Retinal pigment epithelial cell (primary cell): ENCODE measurements around the gene FCHSD2.
A peak's percentile ranks its signal among the peaks of the same experiment; 100 is the strongest.

ENCODE experiments used
- DNase-seq: peaks from one replicate; pipeline ENCODE4 v3.0.0-alpha.2; 2010; ENCODE audit warnings: low read depth
- H3K4me3 ChIP-seq: 2 replicates; pipeline ENCODE4 v1.5.1; 2011; ENCODE audit warnings: mild to moderate bottlenecking, low read length, control low read depth, moderate library complexity
- TF ChIP-seq, protein P1 (sequence below): conservative IDR thresholded peaks from 2 replicates; pipeline ENCODE4 v1.5.1; 2011; ENCODE audit warnings: low read depth, low read length, control low read depth, inconsistent platforms

The FCHSD2 gene

DNA sequence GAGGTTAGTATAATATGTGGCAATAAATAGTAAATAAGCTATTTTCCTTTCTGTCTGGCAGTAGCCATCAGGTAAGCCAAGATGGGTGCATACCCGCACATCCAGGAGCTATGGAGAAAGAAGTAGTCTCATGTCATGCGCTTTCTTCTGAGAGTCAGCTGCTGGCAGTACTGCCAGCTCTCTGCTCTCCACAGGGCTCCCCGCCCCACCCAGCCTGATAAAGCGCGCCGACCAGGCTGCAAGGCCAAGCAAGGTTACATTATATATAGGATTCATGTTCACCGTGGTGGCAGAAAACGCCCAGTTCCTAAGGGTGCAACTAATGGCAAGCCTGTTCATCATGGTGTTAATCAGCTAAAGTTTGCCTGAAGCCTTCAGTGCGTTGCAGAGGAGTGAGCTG, 201.7 kb downstream of the FCHSD2 start:
- TF ChIP-seq, protein P1, sequence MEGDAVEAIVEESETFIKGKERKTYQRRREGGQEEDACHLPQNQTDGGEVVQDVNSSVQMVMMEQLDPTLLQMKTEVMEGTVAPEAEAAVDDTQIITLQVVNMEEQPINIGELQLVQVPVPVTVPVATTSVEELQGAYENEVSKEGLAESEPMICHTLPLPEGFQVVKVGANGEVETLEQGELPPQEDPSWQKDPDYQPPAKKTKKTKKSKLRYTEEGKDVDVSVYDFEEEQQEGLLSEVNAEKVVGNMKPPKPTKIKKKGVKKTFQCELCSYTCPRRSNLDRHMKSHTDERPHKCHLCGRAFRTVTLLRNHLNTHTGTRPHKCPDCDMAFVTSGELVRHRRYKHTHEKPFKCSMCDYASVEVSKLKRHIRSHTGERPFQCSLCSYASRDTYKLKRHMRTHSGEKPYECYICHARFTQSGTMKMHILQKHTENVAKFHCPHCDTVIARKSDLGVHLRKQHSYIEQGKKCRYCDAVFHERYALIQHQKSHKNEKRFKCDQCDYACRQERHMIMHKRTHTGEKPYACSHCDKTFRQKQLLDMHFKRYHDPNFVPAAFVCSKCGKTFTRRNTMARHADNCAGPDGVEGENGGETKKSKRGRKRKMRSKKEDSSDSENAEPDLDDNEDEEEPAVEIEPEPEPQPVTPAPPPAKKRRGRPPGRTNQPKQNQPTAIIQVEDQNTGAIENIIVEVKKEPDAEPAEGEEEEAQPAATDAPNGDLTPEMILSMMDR = no peak
- no peak overlapping the region for H3K4me3 ChIP-seq
- DNase-seq = no peak

DNA sequence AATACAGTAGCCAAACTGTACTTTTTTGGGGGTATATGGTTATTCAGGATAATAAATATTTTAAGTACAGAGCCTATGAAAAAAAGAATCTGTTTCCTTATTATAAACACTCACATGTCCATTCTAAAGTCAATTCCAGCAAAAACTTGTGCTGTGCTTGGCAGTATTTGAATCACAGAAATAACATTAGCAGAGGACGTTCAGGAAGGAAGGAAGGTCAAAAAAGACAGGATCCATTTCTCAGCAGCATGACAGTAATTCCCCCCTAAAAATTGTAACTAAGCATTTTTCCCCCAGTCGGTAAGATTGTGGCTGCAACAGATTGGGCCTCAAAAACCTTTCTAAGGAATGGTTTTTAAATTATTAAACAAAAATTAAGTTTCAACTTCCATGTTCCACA, 203.1 kb downstream of the FCHSD2 start:
- TF ChIP-seq, protein P1 = no peak
- no peak for DNase-seq
- H3K4me3 ChIP-seq = no peak overlapping the region

DNA sequence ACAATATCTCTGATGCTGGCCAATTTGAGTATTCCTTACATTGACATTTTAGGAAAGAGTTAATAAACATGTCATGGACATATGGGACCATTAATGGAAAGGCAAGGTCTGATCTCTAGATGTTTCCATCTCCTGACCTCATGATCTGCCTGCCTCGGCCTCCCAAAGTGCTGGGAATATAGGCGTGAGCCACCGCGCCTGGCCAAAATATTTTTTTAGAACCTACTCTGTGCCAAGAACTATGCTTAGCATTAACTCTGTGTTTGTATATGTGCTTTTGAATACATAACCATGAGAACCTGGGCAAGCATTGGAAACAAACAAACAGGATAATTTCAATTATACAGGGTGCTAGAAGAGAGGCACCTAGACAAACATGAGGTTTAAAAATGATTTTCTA, 204.7 kb downstream of the FCHSD2 start:
- no peak overlapping the region for H3K4me3 ChIP-seq
- DNase-seq = no peak
- TF ChIP-seq, protein P1 = no peak

DNA sequence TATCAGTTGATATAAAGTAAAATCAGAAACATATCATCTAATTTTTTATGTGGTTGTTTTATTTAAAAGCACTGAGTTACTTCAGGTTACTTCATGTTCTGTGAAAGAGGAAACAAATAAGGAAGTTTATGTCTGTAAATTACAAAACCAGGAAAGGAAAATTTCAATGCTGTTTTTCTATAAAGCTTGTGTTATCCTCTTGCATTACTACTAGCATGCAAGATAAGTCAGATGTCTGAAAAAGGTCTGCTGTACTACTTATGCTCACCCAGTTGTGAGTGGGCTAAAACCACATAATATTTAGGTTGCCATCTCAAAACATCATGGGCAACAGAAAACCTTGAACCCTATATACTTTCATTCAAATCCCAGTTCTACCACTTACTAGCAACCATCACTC, 206.4 kb downstream of the FCHSD2 start:
- TF ChIP-seq, protein P1 = no peak
- no peak for DNase-seq
- H3K4me3 ChIP-seq = no peak overlapping the region

DNA sequence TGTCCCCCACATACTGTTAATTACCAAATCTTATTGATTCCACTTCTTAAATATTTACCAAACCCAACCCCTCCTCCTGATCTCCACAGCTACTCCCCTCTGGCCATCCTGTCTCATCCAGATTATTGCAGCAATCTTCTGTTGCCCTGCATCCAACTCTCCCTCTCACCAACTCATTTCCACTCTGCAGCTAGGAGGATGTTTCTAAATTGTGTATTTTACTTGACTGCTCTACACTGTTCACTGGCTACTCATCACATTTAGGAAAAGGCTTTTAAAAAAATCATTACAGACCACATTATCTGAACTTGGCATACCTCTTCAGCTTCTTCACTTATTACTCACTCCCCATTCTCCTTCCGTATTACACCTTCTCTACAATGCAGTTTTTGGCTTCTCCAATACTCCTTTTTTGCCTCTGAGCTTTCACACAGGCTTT, 210.0 kb downstream of the FCHSD2 start:
- DNase-seq = no peak
- no peak overlapping the region for H3K4me3 ChIP-seq
- TF ChIP-seq, protein P1 = no peak

DNA sequence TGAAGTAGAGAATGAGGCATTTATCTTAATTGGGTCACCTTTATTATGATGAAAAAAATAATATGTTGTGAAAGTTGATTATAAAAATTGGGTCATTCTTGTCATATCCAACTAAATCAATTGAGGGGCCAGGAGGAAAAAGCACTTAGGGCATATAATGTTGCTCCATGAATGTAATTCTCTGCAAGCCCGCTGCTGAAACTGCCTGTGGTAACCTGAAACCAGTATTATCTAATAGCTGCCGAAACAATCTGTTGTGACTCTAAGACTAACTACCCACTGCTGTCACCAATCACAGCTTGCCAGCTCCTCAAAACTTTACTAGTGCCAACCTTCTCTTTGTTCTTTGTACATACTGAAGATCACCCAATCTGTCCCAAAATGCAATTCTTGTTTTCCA, 212.1 kb downstream of the FCHSD2 start:
- TF ChIP-seq, protein P1 = no peak
- peak; percentile 19 for DNase-seq
- H3K4me3 ChIP-seq = no peak overlapping the region

DNA sequence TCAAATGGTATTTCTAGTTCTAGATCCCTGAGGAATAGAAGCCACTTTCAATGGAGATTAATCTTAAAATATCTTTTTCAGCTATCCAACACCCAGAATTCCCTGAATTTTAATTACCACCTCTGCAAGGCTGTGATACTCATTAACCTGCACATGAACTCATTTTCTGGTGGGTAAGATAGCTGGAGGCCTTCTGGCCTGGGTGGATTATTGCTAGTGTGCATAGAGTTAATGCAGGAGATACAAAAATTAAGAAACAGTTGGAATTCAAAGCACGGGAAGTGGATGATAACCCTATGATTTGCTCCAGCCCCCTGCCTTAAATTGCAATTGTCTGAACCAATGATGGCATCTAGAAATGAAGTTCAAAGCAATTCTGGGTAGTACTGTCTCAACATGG, 212.9 kb downstream of the FCHSD2 start:
- no peak overlapping the region for H3K4me3 ChIP-seq
- TF ChIP-seq, protein P1 = no peak
- no peak for DNase-seq
